GM21529 (cell line): Measurements from ENCODE around the gene CDA.

Source experiments
- ATAC-seq: cut with Tn5 transposase; IDR thresholded peaks from one replicate; pipeline ENCODE4 v1.9.1; 2021; ENCODE audit not compliant: unreplicated experiment

Gene CDA

DNA sequence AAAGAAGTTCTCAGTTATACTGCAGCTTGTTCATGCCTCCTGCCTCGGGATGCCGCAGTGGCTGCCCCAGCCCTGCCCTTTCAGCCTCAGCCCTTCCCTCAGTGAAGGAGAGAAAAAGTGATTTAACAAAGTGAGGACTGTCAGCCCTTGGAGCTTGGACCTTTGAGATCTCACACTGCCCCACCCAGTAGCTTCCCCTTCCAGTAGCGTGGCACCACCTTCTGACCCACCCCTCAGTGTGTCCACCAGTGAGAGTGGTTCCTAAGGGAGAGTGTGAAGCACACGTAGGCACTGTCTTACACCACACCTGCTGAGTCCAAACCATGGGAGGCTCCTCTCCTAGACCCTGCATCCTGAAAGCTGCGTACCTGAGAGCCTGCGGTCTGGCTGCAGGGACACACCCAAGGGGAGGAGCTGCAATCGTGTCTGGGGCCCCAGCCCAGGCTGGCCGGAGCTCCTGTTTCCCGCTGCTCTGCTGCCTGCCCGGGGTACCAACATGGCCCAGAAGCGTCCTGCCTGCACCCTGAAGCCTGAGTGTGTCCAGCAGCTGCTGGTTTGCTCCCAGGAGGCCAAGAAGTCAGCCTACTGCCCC lies at the start of gene CDA:
TSS of gene CDA (plus strand) at position 464 of the 592 bp plus-strand sequence. CDS start at position 497, 33 bp downstream.
- ATAC-seq, result no peak

- no peak for ATAC-seq
Measured at GRCh38 chr1:20540281-20540680, 48.6 kb upstream of the CDA start.

DNA sequence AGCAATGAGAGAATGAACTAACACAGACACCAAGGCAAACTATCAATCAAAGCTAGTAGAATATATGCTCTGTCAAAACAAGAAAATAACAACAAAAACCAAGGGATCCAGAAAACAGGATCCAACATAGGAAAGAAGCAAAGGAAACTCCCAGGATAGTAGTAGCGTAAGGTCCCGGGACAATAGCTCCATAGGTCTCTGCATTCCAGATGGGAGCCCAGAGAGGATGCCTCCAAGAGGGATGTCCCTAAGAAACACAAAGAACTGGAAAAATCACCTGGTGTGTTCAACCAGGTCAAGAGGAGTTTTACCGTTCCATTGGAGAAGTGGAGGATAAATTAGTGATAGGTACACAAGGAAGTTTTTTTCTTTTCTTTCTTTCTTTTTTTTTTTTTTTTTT lies 42.3 kb upstream of the CDA start:
- no peak for ATAC-seq

DNA sequence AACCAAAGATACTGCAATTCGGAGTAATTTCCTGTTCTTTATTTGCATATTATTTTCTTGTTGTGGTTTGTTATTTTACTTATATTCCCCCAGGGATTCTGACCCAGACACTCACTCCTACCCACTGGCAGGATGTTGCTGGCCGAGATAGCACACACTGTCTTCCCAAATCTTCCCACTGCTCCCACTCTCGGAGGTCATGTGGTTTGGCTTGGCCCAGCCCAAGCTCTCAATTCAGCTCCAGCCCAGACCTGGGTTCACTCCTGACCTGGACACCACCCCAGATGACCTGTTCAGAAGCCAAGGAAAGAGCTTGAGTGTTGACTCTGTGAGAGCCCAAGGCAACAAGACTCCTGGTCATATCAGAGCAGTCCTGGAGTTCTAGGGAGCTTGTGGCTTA lies 37.7 kb upstream of the CDA start:
- no peak for ATAC-seq

GRCh38 chr1:20551945-20552727 lies 36.8 kb upstream of the CDA start, which contains the start of gene FAM43B:
Gene FAM43B, plus strand, starts transcription at chr1:20552573. Its CDS starts 401 bp downstream, at chr1:20552974.
- ATAC-seq, result no peak

- no peak for ATAC-seq
Measured at GRCh38 chr1:20552728-20553445, 36.0 kb upstream of the CDA start.

DNA sequence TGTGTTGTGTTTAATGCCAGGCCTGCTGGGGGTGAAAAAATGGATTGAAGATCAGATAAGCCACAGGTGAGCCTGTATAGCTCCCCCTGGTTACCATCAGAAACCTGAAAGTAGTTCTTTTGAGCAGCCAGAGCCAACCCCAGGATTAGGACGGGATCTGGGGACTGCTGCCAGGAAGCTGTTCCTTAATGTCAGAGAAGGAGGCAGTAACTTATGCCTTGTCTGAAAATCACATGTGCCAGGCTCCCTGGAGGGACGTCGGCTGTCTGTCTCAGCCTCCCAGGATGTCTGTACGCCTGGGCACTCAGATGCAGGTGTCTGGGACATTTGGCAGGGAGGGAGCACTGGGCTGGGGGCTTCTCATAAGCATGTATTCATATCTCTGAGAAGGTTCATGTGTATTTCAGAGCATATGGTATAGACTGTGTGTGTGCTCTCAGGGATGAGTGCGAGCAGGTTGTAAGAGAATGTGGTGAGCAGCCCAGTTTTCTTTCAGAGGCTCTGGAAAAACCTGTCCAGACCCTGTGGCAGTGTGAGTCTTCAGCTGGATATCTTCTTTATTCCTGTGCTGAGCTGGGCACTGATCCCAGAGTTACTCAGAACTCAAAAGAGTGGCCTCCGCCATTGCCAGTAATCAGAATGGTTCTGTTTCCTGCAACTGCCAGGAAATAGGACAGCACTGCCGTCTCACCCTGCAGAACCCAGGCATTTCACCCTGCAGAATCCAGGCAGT lies 33.7 kb upstream of the CDA start:
- ATAC-seq, result no peak

- no peak for ATAC-seq
Measured at GRCh38 chr1:20555758-20556120, 33.2 kb upstream of the CDA start.

GRCh38 chr1:20558191-20558590 lies 30.7 kb upstream of the CDA start:
- ATAC-seq, result no peak

- ATAC-seq, result no peak
Measured at GRCh38 chr1:20560966-20561365, 27.9 kb upstream of the CDA start.

- ATAC-seq, result no peak
Measured at GRCh38 chr1:20565234-20565633, 23.7 kb upstream of the CDA start.

GRCh38 chr1:20569523-20570098 lies 19.3 kb upstream of the CDA start:
- ATAC-seq, result no peak

GRCh38 chr1:20571427-20571826 lies 17.5 kb upstream of the CDA start:
- ATAC-seq, result no peak

GRCh38 chr1:20573987-20574386 lies 14.9 kb upstream of the CDA start:
- no peak for ATAC-seq

DNA sequence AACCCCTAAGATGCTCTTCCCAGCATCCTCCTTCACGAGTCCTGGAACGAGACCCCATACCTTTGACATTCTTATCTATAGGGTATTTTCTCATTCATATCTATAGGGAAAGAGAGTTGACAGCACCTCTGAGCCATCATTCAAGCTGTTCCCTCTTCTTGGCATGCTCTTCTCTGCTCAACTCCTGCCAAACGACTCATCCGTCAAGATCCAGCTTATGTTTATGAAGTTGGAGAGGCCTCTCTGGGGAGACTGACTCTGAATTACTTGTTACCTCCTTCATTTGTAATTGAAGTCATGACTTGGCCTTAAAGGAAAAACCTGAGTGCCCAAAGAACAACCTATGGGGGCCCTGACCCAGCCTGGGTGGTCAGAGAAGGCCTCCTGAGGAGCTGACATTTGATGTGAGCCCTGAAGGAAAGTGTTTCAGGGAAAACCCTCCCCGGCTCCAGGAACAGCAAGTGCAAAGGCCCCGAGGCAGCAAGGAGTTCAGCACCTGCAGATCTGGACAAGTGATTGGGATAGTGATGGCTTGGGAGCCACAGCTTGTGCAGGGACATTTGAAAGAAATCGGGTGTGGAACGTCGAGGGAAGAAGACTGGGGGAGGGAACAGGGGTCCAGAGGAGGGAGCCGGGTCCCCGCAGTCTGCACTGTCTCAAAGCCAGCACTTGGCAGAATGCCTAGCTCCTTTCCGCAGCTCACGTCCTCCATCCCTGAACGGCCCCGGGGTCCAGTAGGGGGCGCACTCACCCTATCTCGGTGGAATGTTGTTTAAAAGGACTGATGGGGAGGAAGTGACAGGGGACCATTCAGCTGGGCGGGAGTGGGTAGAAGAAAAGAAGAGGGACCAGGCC lies 14.0 kb upstream of the CDA start:
- ATAC-seq, result no peak

DNA sequence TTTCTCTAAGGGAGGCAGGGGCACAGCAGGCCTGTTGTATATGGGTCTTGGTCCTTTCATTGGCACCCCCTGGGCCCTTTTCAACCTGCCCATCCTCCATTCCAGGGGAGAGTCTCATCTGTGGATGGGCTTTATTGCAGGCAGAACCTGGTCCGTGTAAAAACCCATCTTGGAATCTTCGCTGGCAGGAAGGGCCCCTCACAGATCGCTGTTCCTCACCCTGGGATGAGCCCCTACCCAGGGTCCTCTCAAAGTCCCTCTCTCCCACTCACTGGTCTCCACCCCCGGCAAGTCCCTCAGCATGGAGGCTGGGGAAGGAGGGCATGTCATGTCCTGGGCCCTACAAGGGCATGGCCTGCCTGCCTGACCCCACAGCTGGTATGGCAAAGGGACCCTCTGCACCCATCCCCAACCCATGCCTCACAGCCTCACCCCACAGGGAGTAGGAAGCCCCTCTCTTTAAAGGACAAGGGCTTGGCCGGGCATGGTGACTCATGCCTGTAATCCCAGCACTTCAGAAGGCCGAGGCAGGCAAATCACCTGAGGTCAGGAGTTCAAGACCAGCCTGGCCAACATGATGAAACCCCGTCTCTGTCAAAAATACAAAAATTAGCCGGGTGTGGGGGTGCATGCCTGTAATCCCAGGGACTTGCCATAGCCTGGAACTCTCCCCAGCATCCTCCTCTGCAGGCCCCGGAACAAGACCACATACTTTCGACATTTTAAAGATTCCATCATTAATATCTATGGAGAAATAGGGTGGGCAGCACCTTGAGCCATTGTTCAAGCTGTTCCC lies 13.2 kb upstream of the CDA start:
- ATAC-seq, result no peak

DNA sequence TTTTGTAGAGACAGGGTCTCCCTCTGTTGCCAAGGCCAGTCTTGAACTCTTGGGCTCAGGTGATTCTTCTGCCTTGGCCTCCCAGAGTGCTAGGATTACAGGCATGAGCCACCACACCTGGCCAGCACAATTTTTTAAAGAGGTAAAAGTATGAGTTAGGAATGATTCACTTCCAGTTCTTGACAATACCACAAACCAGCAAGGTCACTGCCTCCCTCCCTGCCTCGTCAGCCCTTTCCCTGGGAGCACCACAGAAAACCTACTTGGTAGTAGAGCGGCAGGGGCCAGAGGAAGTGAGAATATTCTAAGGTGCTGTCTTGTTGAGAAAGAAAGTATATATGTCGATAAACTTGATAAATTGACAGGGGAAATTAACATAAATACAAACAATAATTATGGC lies 10.8 kb upstream of the CDA start:
- no peak for ATAC-seq

- ATAC-seq, result no peak
Measured at GRCh38 chr1:20578721-20579395, 10.0 kb upstream of the CDA start.

- no peak for ATAC-seq
Measured at GRCh38 chr1:20584890-20585289, 4.0 kb upstream of the CDA start.
